HG02852 (cell line): ENCODE measurements around the gene HLCS.

ENCODE experiments used
- ATAC-seq: cut with Tn5 transposase; IDR thresholded peaks from one replicate; pipeline ENCODE4 v1.9.1; 2021; ENCODE audit warnings: mild to moderate bottlenecking, moderate library complexity; ENCODE audit not compliant: unreplicated experiment

HLCS gene

DNA sequence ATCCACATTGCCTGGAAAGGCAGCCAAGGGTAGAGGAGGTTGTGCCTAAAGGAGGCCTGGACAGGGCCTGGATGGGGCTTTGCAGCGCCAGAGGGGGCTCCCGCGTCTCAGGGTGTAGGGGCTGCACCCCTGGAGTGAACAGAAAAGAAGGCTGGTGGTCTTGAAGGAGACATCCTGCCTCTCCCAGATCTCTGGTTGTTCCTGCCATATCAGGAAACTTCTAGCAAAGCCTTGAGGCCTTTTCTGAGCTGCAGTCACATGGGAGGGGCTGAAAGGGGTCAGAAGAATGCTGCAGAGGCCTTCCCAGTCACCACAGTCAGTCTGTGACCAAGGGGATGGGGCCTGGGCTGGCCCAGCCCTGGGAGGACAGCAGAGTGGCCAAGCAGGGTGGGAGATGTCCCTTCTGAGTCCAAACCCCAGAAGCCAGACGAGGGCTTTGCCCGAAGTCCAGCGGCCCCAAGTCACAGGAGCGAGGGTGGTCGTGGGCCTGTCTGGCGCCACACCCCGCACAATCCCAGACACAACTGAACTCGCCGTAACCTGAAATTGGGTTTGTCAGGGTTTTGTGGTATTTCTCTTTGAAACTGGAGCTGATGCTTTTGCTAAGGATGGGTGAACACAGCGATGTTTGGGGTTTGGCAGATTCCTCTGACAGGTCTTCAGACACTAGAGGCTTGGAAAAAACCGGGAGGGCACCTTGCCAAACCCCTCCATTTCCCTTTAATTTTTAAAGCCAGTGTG, 237.9 kb downstream of the HLCS start:
- ATAC-seq: no peak

DNA sequence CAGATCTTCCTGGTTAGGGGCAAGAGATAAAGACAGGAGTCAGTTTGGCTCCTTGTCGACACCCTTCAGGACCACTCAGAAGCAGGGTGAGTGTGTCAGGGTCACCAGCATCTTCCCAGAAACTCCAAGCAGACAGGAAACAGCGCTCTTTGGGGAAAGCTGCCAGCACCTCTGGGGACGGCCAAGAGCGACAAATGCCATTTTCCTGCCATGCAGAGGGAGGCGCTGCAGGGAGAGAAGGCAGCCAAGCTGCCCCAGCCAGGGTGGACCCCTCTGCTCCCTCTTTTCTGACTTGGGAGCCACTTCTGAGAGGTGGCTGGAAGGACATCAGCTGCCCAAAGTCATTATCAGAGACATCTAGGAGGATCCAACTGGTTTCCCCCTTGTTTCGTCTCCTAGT, 238.6 kb downstream of the HLCS start:
- no peak for ATAC-seq

DNA sequence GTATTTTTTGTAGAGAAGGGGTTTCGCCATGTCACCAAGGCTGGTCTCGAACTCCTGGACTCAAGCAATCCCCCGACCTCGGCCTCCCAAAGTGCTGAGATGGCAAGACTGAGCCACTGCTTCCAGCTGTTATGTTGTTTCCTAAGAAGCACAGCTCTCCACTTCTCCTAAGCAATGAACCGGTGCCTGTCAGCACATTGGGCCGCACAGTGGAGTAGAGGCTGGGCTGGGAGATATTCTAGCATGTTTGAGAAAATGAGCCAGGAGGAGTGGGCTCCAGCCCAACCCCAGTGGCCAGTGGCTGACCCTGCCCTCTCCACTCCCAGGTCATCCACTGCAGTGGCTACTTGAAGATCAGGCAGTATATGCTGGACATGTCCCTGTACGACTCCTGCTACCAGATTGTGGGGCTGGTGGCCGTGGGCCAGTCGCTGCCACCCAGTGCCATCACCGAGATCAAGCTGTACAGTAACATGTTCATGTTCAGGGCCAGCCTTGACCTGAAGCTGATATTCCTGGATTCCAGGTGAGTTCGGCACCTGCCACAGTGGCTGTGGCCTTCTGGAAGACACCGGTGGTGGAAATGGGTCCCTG, 240.6 kb downstream of the HLCS start:
- no peak for ATAC-seq

DNA sequence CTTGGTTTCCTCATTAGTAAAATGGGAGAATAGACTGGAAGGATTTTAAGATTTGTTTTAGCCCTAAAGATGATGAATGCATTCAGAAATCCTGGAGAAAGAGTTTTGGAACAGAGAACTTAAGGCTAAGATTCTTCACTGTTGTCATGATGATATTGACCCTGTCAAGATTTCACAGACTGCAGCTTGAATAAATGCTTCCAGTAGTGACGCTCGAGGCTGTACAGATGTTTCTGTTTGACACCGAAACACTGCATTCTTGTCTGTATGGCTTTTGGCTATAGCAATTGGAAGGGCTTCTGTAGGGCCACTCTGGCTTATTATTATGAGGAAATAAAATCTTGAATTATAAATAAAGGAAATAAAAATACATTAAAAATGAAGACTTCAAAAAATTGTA, 241.8 kb downstream of the HLCS start:
- no peak for ATAC-seq

DNA sequence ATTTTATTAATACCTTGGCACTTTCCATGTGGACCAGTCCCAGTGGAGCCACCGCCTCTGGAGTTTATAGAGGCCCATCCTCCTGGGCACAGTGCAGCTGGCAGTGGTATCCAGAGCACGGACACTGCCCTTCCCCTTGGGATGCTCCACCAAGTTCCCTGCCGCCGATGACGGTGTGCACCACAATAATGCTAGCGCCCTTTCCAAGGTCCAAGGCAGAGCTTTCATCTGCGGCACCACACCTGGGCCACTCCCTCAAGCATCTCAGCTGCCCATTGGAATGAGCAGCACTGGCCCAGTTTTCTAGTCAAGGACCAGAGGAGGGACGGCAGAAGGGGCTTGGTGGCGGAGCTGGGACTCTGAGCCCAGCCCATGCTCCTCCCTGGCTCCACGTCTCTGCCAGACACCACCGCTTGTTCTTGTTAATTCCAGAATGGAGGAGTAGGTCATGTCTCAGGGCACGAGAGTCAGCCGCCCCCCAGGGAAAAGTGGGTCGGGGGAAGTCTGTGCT, 243.0 kb downstream of the HLCS start:
- ATAC-seq: no peak

DNA sequence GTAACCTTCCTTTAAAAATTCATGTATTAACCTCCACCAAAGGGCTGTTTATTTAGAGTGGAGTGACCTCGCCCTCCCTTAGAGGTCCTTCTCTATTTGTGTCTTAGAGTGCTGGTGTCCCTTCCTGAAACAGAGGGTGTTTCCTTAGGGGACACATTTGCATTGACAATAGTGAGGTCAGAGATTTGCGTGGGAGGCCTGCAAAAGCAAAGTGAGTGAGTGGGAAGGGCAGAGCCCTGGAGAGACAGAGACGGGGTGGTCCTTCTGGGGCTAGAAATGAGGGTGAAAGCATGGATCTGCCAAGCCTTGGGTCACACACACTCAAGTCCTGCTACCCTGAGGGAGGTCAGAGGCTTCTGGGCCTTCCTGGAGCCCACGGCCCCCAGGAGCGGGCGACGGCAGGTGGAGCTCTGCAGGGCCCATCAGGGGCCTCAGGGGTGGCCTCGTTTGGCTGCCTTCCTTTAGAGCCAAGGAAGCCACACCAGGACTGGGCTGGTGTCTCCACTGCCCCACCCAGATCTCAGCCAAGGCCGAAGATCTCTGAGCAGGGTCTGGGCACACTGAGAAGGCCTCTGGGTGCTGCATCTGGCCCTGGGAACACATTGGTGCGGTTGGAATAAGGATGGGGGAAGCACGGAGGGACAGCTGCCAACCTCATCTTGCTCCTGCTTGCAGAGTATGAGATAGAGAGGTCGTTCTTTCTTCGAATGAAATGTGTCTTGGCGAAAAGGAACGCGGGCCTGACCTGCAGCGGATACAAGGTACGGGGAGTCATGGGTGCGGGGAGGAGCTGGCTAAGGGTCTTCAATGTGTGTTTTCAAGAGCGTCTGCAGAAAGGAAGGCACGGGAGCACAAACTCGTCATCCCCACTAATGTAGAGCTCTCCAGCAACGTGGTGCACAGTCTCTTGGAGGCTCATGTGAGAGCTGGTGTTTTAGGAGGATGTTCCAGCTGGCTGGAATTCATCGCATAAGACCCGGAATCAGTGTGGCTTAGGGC, 243.8 kb downstream of the HLCS start:
- no peak for ATAC-seq

DNA sequence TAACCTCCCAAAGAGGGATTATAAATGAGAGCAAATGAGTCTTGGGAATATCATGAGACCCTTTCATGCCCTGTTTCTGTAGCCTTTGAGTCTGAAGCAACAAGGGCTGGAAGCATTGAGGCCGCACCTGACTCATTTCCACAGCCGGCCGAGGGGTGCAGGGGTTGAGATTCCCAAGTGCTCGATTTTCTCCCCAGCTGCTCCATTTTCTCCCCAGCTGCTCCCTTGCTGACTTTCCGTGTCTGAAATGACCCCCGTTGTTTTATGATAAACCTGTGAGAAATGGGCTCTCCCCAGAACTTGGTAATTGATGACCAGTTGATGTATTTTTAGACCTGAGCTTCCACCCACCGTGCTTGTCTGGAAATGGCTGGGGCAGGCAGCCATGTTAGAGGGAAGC, 244.7 kb downstream of the HLCS start:
- ATAC-seq: no peak

DNA sequence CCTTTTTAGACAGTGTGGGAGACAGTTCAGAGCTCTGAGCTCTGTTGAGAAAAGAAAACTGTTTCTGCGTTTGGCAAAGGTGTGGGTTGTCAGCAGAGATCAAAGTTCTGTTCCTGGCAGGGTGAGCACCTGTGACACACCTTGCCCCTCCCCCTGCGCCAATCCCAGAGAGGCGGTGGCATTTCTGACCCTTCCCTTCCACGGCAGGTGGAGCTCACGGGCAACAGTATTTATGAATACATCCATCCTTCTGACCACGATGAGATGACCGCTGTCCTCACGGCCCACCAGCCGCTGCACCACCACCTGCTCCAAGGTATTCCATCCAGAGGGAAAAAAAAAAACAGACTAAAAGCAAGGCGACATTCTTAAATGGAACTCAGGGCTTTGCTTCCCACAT, 246.9 kb downstream of the HLCS start:
- no peak for ATAC-seq

DNA sequence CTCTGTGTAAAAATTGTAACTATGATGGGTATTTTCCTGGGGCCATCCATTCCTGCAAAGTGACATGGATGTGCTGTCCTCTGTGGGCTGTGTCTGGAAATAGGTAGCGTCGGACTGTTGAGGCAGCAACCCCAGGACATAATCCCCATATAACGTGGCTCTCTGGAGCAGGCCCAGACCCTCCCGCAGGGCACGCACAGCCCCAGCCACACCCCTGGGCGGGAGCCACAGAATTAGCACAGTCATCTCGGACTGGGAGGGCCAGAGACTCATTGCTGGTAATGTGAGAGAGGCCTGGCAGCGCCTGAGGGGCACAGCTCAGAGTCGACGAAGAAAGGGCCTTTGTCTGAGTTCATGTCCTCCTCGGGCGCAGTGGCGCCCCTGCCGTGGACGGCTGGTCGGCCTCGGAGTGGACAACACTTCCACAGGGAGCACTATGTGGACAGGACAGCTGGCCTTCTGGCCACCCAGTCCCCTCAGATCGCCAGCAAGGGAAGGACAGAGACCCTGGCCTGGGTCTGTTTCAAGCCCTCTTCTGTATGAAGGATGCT, 247.4 kb downstream of the HLCS start:
- no peak for ATAC-seq

DNA sequence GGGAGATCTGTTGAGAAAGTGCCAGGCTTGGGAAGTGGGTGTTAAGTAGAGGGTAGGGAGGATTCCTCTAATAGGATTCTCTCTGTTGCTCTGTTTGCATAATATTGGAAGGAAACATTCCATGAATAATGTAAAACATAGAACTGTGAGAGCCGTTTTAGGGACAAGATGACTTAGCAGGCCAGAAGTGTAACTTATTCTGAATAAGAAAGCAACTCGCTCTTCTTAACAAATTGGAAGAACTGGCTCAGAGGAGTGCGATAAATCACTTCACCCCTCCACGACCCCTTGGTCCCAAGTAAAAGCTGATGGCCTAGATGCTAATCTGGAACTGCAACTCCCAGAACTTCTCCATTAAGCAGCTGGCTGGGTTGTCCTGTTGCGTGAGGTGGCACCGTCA, 248.5 kb downstream of the HLCS start:
- ATAC-seq: no peak

DNA sequence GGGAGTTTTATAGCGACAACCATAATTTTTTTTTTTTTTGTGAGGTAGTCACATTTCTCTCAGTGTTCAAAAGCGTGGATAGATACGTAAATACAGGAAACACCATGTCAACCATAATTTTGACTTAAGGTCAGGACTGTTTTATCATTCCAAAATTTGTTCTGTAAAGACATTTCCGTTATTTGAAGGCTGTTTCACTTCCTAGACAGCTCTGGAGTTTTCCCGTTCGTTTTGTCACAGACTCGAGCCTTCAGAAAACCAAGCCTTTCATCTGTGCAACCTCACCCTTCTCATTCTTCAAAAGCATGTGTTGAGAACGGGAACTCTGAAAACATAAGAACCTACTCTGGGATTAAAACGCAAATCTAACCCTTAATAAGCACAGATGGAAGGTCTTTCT, 249.6 kb downstream of the HLCS start:
- no peak for ATAC-seq

DNA sequence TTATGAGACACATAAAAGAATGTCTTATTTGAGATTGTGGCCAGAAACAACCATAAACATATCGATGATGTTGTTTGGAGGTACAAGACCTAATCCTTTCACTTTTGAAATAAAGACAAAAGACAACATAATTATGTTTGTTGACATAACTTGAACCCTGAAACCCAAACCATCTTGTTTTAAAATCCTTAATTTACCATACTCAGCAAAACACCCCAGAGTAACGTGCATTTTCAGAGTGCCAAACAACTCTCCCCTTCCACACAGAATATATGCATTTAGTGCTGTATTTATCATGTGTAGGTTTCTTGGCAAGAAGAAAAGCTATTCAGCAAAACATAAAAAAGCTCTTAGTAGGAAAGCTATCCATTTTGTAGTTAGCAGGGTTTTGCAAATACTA, 250.1 kb downstream of the HLCS start:
- no peak for ATAC-seq

DNA sequence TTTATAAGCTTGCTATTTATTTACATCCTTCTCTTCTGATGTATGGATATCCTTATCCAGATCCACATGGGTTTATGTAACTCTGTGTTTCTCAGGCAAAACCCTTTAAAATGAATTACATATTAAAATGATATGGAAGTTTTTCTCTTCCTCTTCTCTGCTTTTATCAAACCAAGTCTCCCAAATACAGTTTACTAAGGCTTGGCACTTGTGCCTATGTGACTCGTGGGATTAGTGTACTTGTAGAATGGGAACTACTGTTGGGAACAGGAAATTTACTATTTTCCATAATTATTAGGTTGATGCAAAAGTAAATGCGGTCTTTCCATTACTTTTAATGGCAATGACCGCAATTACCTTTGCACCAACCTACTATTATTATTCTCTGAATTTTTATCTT, 252.7 kb downstream of the HLCS start:
- ATAC-seq: no peak

DNA sequence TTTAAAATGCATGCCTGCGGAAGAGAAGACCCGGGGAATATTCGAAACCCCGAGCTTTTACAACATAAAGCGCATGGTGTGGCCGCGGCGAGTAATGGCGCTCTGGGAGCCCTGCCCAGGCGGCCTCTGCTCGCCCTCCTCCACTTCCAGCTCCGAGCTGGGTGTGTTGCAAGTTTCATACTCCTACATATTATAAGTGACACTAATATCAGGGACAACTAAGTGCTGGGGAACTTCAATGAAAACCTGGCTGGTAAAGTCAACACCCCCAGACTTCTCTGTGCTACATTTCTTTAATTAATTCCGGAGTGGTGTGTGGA, 255.8 kb downstream of the HLCS start:
- no peak for ATAC-seq

DNA sequence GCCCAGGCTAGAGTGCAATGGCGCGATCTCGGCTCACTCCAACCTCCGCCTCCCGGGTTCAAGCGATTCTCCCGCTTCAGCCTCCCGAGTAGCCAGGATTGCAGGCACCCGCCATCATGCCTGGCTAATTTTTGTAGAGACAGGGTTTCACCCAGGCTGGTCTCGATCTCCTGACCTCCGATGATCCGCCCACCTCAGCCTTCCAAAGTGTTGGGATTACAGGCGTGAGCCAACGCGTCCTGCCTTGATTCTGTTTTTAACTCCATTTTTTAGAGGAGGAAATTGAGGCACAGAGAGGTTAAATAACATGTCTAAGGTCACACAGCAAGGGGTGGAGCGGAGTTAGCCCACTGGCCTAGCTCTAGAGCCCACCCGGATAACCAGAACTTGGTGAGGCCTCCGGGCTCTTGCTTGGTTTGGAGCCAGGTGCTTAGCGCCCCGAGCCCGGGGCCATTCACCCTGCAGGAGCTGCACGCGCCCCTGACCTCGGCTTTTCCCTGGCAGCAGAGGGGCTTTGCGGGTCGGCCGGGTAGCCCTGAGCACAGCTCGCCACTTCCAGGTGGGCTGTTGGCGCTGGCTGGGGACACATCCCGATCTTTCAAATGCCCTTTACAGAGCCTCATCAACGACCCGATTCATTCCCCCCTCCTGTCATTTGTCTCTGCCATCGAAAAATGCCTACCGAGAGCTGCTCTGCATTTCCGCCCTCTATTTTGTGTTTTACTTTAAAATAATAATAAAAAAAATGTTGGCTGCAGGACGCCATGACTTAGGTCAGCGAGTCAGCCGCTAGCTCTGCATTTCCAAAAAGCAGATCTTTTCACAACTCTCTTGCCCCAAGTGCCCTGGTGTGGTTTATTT, 256.4 kb downstream of the HLCS start:
- ATAC-seq: no peak

DNA sequence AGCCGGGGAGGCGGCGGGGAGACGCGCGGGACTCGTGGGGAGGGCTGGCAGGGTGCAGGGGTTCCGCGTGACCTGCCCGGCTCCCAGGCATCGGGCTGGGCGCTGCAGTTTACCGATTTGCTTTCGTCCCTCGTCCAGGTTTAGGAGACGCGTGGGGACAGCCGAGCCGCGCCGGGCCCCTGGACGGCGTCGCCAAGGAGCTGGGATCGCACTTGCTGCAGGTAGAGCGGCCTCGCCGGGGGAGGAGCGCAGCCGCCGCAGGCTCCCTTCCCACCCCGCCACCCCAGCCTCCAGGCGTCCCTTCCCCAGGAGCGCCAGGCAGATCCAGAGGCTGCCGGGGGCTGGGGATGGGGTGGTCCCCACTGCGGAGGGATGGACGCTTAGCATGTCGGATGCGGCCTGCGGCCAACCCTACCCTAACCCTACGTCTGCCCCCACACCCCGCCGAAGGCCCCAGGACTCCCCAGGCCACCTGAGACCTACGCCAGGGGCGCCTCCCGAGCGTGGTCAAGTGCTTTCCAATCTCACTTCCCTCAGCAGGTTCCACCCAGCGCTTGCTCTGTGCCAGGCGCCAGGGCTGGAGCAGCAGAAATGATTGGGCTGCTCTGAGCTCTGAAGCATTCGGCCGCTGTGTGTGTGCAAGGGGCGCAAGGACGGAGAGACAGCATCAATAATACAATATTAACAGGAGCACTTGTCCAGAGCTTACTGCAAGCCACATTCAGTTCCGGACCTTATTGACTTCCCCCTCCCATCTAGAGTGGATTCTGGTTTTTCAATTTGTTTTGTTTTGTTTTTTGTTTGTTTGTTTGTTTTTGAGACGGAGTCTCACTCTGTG, 257.2 kb downstream of the HLCS start:
- ATAC-seq: no peak

DNA sequence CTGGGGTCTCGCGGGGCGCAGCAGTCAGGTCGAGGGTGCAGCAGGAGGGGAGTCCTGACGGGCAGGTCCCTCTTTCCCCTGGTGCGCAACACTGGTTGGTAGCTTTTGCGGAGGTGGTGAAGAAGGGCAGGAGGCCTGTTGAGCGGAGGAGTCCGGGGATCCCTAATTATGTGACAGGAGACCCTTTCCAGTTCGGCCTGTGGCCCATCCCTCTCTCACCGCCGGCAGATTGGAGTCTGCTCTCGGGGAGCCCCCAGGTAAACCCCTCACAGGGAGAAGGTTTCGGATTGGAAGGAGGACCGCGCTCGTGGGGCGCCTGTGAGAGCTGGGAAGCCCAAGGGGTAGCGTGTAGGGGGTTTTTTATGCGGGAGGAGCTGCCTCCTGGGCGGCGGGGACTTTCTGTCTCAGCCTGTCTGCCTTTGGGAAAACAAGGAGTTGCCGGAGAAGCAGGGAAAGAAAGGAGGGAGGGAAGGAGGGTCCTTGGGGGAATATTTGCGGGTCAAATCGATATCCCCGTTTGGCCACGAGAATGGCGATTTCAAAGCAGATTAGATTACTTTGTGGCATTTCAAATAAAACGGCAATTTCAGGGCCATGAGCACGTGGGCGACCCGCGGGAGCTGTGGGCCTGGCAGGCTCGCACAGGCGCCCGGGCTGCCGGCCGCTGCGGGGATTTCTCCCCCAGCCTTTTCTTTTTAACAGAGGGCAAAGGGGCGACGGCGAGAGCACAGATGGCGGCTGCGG, 258.0 kb downstream of the HLCS start:
- ATAC-seq: no peak

DNA sequence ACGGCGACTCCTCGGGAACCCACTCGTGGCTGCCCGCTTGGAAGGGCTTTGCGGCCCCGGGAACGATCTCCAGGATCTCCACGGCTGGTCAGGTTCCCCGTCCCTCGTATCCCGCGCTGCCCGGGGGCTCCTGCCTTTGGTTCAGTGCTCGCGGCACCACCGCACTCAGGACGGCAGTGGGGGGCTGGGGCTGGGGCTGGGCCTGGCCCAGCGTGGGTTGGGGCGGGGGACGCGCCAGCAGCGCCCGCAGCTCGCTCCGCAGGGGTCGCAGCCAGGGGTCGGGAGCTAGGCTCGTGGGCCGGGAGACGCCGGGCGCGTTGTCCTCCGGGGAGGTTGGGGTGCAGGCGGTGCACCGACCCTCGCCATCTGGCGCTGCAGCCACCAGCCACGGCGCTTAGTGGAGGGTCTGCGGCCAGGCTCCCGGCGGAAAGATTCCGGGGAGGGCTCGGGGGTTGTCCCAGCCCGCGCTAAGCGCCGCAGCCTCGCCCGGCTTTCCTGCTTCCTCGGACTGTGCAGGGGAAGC, 258.6 kb downstream of the HLCS start:
- ATAC-seq: no peak
